B cell (primary cell): ENCODE measurements around the gene TNFRSF9. TPM values are rescaled to one million over a fixed set of nuclear protein-coding genes. Genes with fewer than 3 reads are reported as not detected.

ENCODE experiments used
- ATAC-seq: fragments of 200-7000 bp; cut with Tn5 transposase; one replicate; pipeline ENCODE4 v1.10.0; 2021; ENCODE audit warnings: low read depth, mild to moderate bottlenecking, moderate number of reproducible peaks, moderate library complexity
- CTCF ChIA-PET: fragments of 350-600 bp; sonication (Branson Sonifier 250); formaldehyde crosslinking; loops from one replicate; lab custom pipeline; 2021; ENCODE audit warnings: antibody characterized with exemption, inconsistent platforms; lab: Charles Lee
- POLR2A ChIA-PET: fragments of 350-600 bp; sonication (Branson Sonifier 250); formaldehyde crosslinking; loops from one replicate; lab custom pipeline; 2021; ENCODE audit warnings: antibody characterized with exemption; lab: Charles Lee
- DNase-seq: peaks from one replicate; pipeline ENCODE4 v3.0.0; 2013
- H2AFZ ChIP-seq: 2 replicates; pipeline ENCODE4 v1.6.1; 2012; ENCODE audit warnings: mild to moderate bottlenecking, low read depth, low read length; ENCODE audit not compliant: insufficient read depth, poor library complexity, severe bottlenecking
- H3K27ac ChIP-seq, 2 donors: 1 replicate in 1 of 2; 2 replicates in 1 of 2; pipeline ENCODE4 v1.5.1; 2012 to 2013; ENCODE audit warnings: low read length in 2 of 2, mild to moderate bottlenecking in 2 of 2, moderate library complexity in 1 of 2
- H3K27me3 ChIP-seq, 4 experiments: fragments of 200-600 bp in 1 of 4; sonication (generic) in 1 of 4; replicated peaks in 1 of 4; 1 replicate in 2 of 4; 2 replicates in 2 of 4; pipeline versions ENCODE4 v1.6.1 to v1.7.0; 2013 to 2016; ENCODE audit warnings: low read length in 3 of 4, mild to moderate bottlenecking in 2 of 4, mixed read lengths in 1 of 4, moderate library complexity in 1 of 4; ENCODE audit not compliant: insufficient read depth in 4 of 4, control insufficient read depth in 3 of 4; ENCODE audit errors: control extremely low read depth in 1 of 4
- H3K36me3 ChIP-seq, 2 experiments: replicated peaks in 1 of 2; 1 replicate in 1 of 2; 2 replicates in 1 of 2; pipeline versions ENCODE4 v1.6.1 to v1.7.1; 2013; ENCODE audit warnings: low read length in 1 of 2; ENCODE audit not compliant: insufficient read depth in 2 of 2, control insufficient read depth in 1 of 2; ENCODE audit errors: control extremely low read depth in 1 of 2, extremely low read depth in 1 of 2
- H3K4me1 ChIP-seq, 2 donors: fragments of 200-600 bp in 1 of 2; sonication (generic) in 1 of 2; 1 replicate in 1 of 2; 2 replicates in 1 of 2; pipeline versions ENCODE4 v1.5.1 to v1.6.1; 2013 to 2017; ENCODE audit warnings: low read length in 2 of 2; ENCODE audit not compliant: control insufficient read depth in 2 of 2, insufficient read depth in 2 of 2
- H3K4me2 ChIP-seq: replicated peaks from 2 replicates; pipeline ENCODE3; 2012; ENCODE audit warnings: mild to moderate bottlenecking, low read depth, low read length; ENCODE audit not compliant: poor library complexity, severe bottlenecking
- H3K4me3 ChIP-seq, 5 experiments: fragments of 200-600 bp in 1 of 5; sonication (generic) in 1 of 5; 1 replicate in 3 of 5; 2 replicates in 2 of 5; pipeline versions ENCODE4 v1.5.1 to v1.7.0; 2011 to 2016; ENCODE audit warnings: low read length in 4 of 5, mild to moderate bottlenecking in 4 of 5, low read depth in 2 of 5, control low read depth in 1 of 5, moderate library complexity in 1 of 5; ENCODE audit not compliant: insufficient read depth in 1 of 5; ENCODE audit errors: control extremely low read depth in 1 of 5, extremely low read depth in 1 of 5
- H3K79me2 ChIP-seq: fragments of 200-600 bp; sonication (generic); one replicate; pipeline ENCODE4 v1.6.0; 2016; ENCODE audit warnings: low read length; ENCODE audit not compliant: control insufficient read depth, insufficient read depth
- H3K9ac ChIP-seq: fragments of 200-600 bp; sonication (generic); 2 replicates; pipeline ENCODE4 v1.6.1; 2017; ENCODE audit warnings: mild to moderate bottlenecking, low read length, moderate library complexity
- H3K9me3 ChIP-seq, 3 donors: one replicate each; pipeline versions ENCODE4 v1.6.1 to v1.7.1; 2013; ENCODE audit warnings: low read length in 2 of 3; ENCODE audit not compliant: control insufficient read depth in 2 of 3, insufficient read depth in 1 of 3; ENCODE audit errors: control extremely low read depth in 1 of 3
- H4K20me1 ChIP-seq: 2 replicates; pipeline ENCODE4 v1.6.0; 2012; ENCODE audit warnings: mild to moderate bottlenecking, low read length; ENCODE audit not compliant: insufficient read depth, control insufficient read depth, poor library complexity, severe bottlenecking
- H3K27ac Mint-ChIP-seq: one replicate; pipeline ENCODE4 v1.8.0; 2021; ENCODE audit warnings: mixed read lengths
- H3K27me3 Mint-ChIP-seq: one replicate; pipeline ENCODE4 v1.8.0; 2021; ENCODE audit warnings: mixed read lengths
- H3K4me1 Mint-ChIP-seq: one replicate; pipeline ENCODE4 v1.8.0; 2021; ENCODE audit warnings: mixed read lengths
- H3K4me3 Mint-ChIP-seq: one replicate; pipeline ENCODE4 v1.8.0; 2021; ENCODE audit warnings: mixed read lengths
- H3K9me3 Mint-ChIP-seq: one replicate; pipeline ENCODE4 v1.8.0; 2022; ENCODE audit warnings: mixed read lengths; ENCODE audit not compliant: insufficient read depth
- CTCF ChIP-seq: fragments of 200-600 bp; IDR thresholded peaks from one replicate; pipeline ENCODE4 v1.8.0; 2022; ENCODE audit warnings: antibody characterized with exemption, mild to moderate bottlenecking
- EZH2 ChIP-seq: IDR thresholded peaks from 2 replicates; pipeline ENCODE4 v1.6.1; 2012; ENCODE audit warnings: borderline replicate concordance, low read depth, mild to moderate bottlenecking, moderate library complexity, low read length; ENCODE audit not compliant: insufficient read depth, poor library complexity, severe bottlenecking
- WGBS: methylation state at CpG from one replicate; pipeline ENCODE4 v1.1.5; 2013; ENCODE audit warnings: missing lambda C conversion rate; ENCODE audit not compliant: insufficient coverage; 5-methylcytosine and 5-hydroxymethylcytosine counted together
- intact Hi-C: fragments of 100-400 bp; cut with micrococcal nuclease; formaldehyde crosslinking; loops from one replicate; pipeline ENCODE4 v1.10.0; 2022
- polyA plus RNA-seq: library from polyadenylated mRNA; depleted of rRNA; stranded (reverse); fragments of >200 nt; gene quantifications from 2 replicates; pipeline ENCODE4 v1.2.3, GENCODE V29; 2012
- total RNA-seq, 2 donors: library from RNA; stranded (reverse); fragments of 120-200 nt in 1 of 2; gene quantifications; 1 replicate in 1 of 2; 2 replicates in 1 of 2; pipeline versions ENCODE4 v1.2.3 to v1.2.4, GENCODE V29; 2013 to 2022

The TNFRSF9 gene
- total and polyA plus RNA-seq, 2 donors (not counting 1 experiment from before 2014, with no cell fraction given) = 0.01 to 0.44 TPM

- Histone ChIP-seq H4K20me1 (no peaks in the 10 kb centered on the region), H3K36me3 (no peaks in the 10 kb centered on the region), H3K4me1 (no peaks in the 10 kb centered on the region), H3K27ac (no peak overlapping the region), H3K4me3 (no peak overlapping the region), H3K79me2 (no peaks in the 10 kb centered on the region), H3K27me3 (peaks cover 0 to 5% (median 0%) of the 10 kb centered on the region in 4 experiments), H2AFZ (no peak overlapping the region), H3K9ac (no peak overlapping the region), H3K9me3 (peaks cover 0 to 25% (median 5%) of the 10 kb centered on the region in 3 donors), H3K4me2 (no peak overlapping the region)
- ChIA-PET CTCF (interaction anchor here (0.6 kb wide), 1 partner anchor 167 kb away, joined by 4 read pairs; no protein-coding TSS in a partner anchor), POLR2A (no interaction called here)
- WGBS = 86% methylated on average over 8 of the region's 11 CpGs
- Mint-ChIP-seq H3K27me3 (peaks cover 4% of the 10 kb centered on the region), H3K4me1 (no peaks in the 10 kb centered on the region), H3K9me3 (peaks cover 7% of the 10 kb centered on the region), H3K27ac (no peak overlapping the region), H3K4me3 (no peak overlapping the region)
- ATAC-seq = no peak
- TF ChIP-seq EZH2 (no peak), CTCF (no peak)
- intact Hi-C loops = no loop called here
- no peak for DNase-seq
Measured at GRCh38 chr1:7873801-7874795, 66.5 kb downstream of the TNFRSF9 start.

GRCh38 chr1:7871136-7871535 is 69.5 kb downstream of the TNFRSF9 start:
- WGBS = no CpG with 5 or more reads among the region's 6 CpGs
- H3K4me1 Mint-ChIP-seq = no peaks in the 10 kb centered on the region
- H3K36me3 ChIP-seq = no peaks in the 10 kb centered on the region
- no peak for TF ChIP-seq CTCF
- H3K4me2 ChIP-seq = no peak overlapping the region
- ChIA-PET POLR2A (no interaction called here), CTCF (no interaction called here)
- H3K9ac ChIP-seq = no peak overlapping the region
- DNase-seq = no peak
- intact Hi-C loops = no loop called here
- ATAC-seq = no peak
- H2AFZ ChIP-seq = no peak overlapping the region
- peaks cover 0 to 5% (median 0%) of the 10 kb centered on the region in 4 experiments for H3K27me3 ChIP-seq
- no peak overlapping the region for H3K27ac ChIP-seq
- no peak overlapping the region for H3K27ac Mint-ChIP-seq
- H3K9me3 ChIP-seq = peaks cover 0 to 15% (median 0%) of the 10 kb centered on the region in 3 donors
- no peaks in the 10 kb centered on the region for H4K20me1 ChIP-seq
- no peak overlapping the region for H3K4me3 Mint-ChIP-seq
- no peaks in the 10 kb centered on the region for H3K27me3 Mint-ChIP-seq
- no peaks in the 10 kb centered on the region for H3K4me1 ChIP-seq
- H3K79me2 ChIP-seq = no peaks in the 10 kb centered on the region
- no peak overlapping the region for H3K4me3 ChIP-seq
- no peaks in the 10 kb centered on the region for H3K9me3 Mint-ChIP-seq
